Measurements from ENCODE around the gene SEC14L1.

DNA sequence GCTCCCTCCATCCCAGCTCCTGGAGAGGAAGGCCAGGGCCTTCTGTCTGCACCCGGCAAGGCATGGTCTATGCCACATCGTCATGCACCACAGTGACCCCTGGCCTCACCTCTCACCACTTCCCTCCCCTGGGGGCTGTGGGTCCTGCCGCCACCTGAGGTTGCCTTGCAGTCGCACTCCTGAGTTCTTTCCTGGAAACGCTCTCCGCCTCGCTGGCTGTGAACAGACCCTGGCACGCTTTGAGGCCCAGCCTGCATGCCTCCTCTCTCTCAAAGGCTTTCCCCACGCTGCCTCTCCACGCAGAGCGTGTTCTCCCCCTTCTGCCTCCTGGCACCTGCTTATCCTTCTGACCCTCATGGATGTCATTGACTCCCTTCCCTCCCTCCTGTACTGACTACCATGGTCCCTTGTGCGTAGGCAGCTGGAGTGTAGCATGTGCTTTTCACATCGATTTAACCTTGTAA is 45.4 kb downstream of the SEC14L1 start:
- TF ChIP-seq, protein P1, sequence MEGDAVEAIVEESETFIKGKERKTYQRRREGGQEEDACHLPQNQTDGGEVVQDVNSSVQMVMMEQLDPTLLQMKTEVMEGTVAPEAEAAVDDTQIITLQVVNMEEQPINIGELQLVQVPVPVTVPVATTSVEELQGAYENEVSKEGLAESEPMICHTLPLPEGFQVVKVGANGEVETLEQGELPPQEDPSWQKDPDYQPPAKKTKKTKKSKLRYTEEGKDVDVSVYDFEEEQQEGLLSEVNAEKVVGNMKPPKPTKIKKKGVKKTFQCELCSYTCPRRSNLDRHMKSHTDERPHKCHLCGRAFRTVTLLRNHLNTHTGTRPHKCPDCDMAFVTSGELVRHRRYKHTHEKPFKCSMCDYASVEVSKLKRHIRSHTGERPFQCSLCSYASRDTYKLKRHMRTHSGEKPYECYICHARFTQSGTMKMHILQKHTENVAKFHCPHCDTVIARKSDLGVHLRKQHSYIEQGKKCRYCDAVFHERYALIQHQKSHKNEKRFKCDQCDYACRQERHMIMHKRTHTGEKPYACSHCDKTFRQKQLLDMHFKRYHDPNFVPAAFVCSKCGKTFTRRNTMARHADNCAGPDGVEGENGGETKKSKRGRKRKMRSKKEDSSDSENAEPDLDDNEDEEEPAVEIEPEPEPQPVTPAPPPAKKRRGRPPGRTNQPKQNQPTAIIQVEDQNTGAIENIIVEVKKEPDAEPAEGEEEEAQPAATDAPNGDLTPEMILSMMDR (IDR thresholded peaks at IDR 0.05; ENCODE audit: insufficient read depth, low read depth, low read length): no peak
- TF ChIP-seq EZH2 (IDR thresholded peaks at IDR 0.05; ENCODE audit: insufficient read depth, low read length): no peak
